8988T (cell line): ENCODE results near the gene LAGE3.

Experiments
- DNase-seq: peaks from one replicate; pipeline ENCODE4 v3.0.0; 2011

Gene LAGE3

GRCh38 chrX:154473683-154474082 lies 5.4 kb downstream of the LAGE3 start:
- no peak for DNase-seq

GRCh38 chrX:154472685-154473632 lies 6.1 kb downstream of the LAGE3 start:
- no peak for DNase-seq

GRCh38 chrX:154471839-154472684 lies 7.0 kb downstream of the LAGE3 start:
- no peak for DNase-seq

- DNase-seq = no peak
Observed at GRCh38 chrX:154470914-154471568, 8.0 kb downstream of the LAGE3 start.

- DNase-seq = no peak
Observed at GRCh38 chrX:154470434-154470833, 8.6 kb downstream of the LAGE3 start.

GRCh38 chrX:154469880-154470279 lies 9.2 kb downstream of the LAGE3 start:
- no peak for DNase-seq

- no peak for DNase-seq
Observed at GRCh38 chrX:154469114-154469513, 10.0 kb downstream of the LAGE3 start.

GRCh38 chrX:154468217-154468616 lies 10.9 kb downstream of the LAGE3 start:
- no peak for DNase-seq

GRCh38 chrX:154467556-154467955 lies 11.5 kb downstream of the LAGE3 start:
- DNase-seq = no peak

GRCh38 chrX:154466907-154467306 lies 12.2 kb downstream of the LAGE3 start:
- DNase-seq = no peak

- DNase-seq = no peak
Observed at GRCh38 chrX:154466036-154466435, 13.0 kb downstream of the LAGE3 start.

GRCh38 chrX:154465601-154466000 lies 13.5 kb downstream of the LAGE3 start:
- DNase-seq = no peak

GRCh38 chrX:154464806-154465365 lies 14.2 kb downstream of the LAGE3 start:
- DNase-seq = no peak

- no peak for DNase-seq
Observed at GRCh38 chrX:154463611-154464220, 15.4 kb downstream of the LAGE3 start.

GRCh38 chrX:154462396-154462795 lies 16.7 kb downstream of the LAGE3 start:
- no peak for DNase-seq

- no peak for DNase-seq
Observed at GRCh38 chrX:154460326-154460725, 18.8 kb downstream of the LAGE3 start.

- DNase-seq = no peak
Observed at GRCh38 chrX:154459832-154460231, 19.2 kb downstream of the LAGE3 start.

GRCh38 chrX:154458954-154459778 lies 19.9 kb downstream of the LAGE3 start:
- DNase-seq = no peak

- no peak for DNase-seq
Observed at GRCh38 chrX:154458116-154458953, 20.7 kb downstream of the LAGE3 start, which contains the start of gene PLXNA3. PLXNA3 (plus strand) TSS chrX:154458281; CDS start chrX:154460184, 1,903 bp downstream.

GRCh38 chrX:154457491-154458115 lies 21.5 kb downstream of the LAGE3 start:
- no peak for DNase-seq
